HepG2 (cell line): ENCODE measurements around the gene DIO1. TPM values are rescaled to one million over a fixed set of nuclear protein-coding genes. Genes with fewer than 3 reads are reported as not detected.
A peak's percentile ranks its signal among the peaks of the same experiment; 100 is the strongest.

Source experiments
- ATAC-seq: fragments of 200-7000 bp; cut with Tn5 transposase; 3 replicates; pipeline ENCODE4 v1.9.1; 2020; ENCODE audit warnings: mild to moderate bottlenecking, moderate library complexity
- BruUV-seq: library from RNA; stranded (reverse); fragments of 400-500 nt; replicated peaks from 2 replicates; lab custom pipeline; 2021; lab: Mats Ljungman, UMichigan
- CTCF ChIA-PET: fragments of 300-600 bp; formaldehyde crosslinking; extraction: SDS; loops from one replicate; lab custom pipeline; 2021; ENCODE audit warnings: low total read pairs, inconsistent platforms, low intra/inter-chr PET ratio; lab: Yijun Ruan, JAX
- POLR2A ChIA-PET: fragments of 350-600 bp; sonication (Branson Sonifier 250); formaldehyde crosslinking; loops from one replicate; lab custom pipeline; 2020; ENCODE audit warnings: antibody characterized with exemption, inconsistent platforms; lab: Yijun Ruan, JAX
- DNase-seq: peaks from one replicate; pipeline ENCODE4 v3.0.0-alpha.2; 2015; ENCODE audit warnings: low spot score
- FAIRE-seq: peaks from 3 replicates; lab custom pipeline; 2011; peaks lifted over from hg19 to GRCh38; lab: Jason Lieb, UNC
- H2AFZ ChIP-seq: one replicate; pipeline ENCODE4 v1.6.1; 2011; ENCODE audit warnings: low read length, inconsistent platforms
- H3K27ac ChIP-seq: fragments of 300-600 bp; 3 replicates; pipeline ENCODE4 v1.8.0; 2011; ENCODE audit warnings: mixed run types, mild to moderate bottlenecking, mixed read lengths, low read length, inconsistent platforms; ENCODE audit not compliant: insufficient read depth; ENCODE audit errors: extremely low read length
- H3K27me3 ChIP-seq, 2 experiments: fragments of 200-600 bp in 1 of 2; 2 replicates in 1 of 2; 3 replicates in 1 of 2; pipeline versions ENCODE4 v1.6.0 to v1.8.0; 2011; ENCODE audit warnings: low read length in 2 of 2, mild to moderate bottlenecking in 2 of 2, moderate library complexity in 2 of 2, inconsistent platforms in 1 of 2; ENCODE audit not compliant: insufficient read depth in 2 of 2, control insufficient read depth in 1 of 2
- H3K36me3 ChIP-seq, 2 experiments: fragments of 200-600 bp in 1 of 2; replicated peaks in 1 of 2; 2 replicates in 1 of 2; 3 replicates in 1 of 2; pipeline versions ENCODE4 v1.5.1 to v1.8.0; 2011; ENCODE audit warnings: low read length in 2 of 2, inconsistent platforms in 1 of 2; ENCODE audit not compliant: insufficient read depth in 2 of 2, control insufficient read depth in 1 of 2
- H3K4me1 ChIP-seq: 2 replicates; pipeline ENCODE4 v1.5.1; 2012; ENCODE audit warnings: low read length, inconsistent platforms; ENCODE audit not compliant: insufficient read depth
- H3K4me2 ChIP-seq: 2 replicates; pipeline ENCODE4 v1.6.0; 2011; ENCODE audit warnings: low read depth, low read length, inconsistent platforms
- H3K4me3 ChIP-seq, 3 experiments: fragments of 200-600 bp in 1 of 3; sonication (generic), shearing (Covaris generic) in 1 of 3; replicated peaks in 1 of 3; 2 replicates each; pipeline ENCODE4 v1.5.1; 2011 to 2016; ENCODE audit warnings: low read length in 3 of 3, inconsistent platforms in 2 of 3, low read depth in 2 of 3, mild to moderate bottlenecking in 2 of 3, control low read depth in 1 of 3, mixed read lengths in 1 of 3; ENCODE audit not compliant: insufficient read depth in 1 of 3
- H3K79me2 ChIP-seq: one replicate; pipeline ENCODE4 v1.6.1; 2011; ENCODE audit warnings: low read length, inconsistent platforms; ENCODE audit not compliant: insufficient read depth
- H3K9ac ChIP-seq: 2 replicates; pipeline ENCODE4 v1.6.0; 2011; ENCODE audit warnings: mild to moderate bottlenecking, low read depth, low read length, inconsistent platforms; ENCODE audit not compliant: insufficient read depth
- H3K9me3 ChIP-seq: 2 replicates; pipeline ENCODE4 v1.5.1; 2012; ENCODE audit warnings: mild to moderate bottlenecking, low read length
- H4K20me1 ChIP-seq: 2 replicates; pipeline ENCODE4 v1.6.0; 2011; ENCODE audit warnings: inconsistent platforms, mild to moderate bottlenecking, low read length, moderate library complexity; ENCODE audit not compliant: insufficient read depth
- ZBTB33 ChIP-seq: sonication (generic); formaldehyde crosslinking; IDR thresholded peaks from 2 replicates; pipeline ENCODE4 v1.4.0; 2020; ENCODE audit warnings: missing genetic modification reagents
- ZBTB4 ChIP-seq: sonication (generic); formaldehyde crosslinking; IDR thresholded peaks from 2 replicates; pipeline ENCODE4 v1.4.0; 2020; ENCODE audit warnings: missing genetic modification reagents, mild to moderate bottlenecking, borderline replicate concordance
- ZNF205 ChIP-seq: IDR thresholded peaks from 2 replicates; pipeline ENCODE4 v1.6.1; 2018; ENCODE audit warnings: missing biosample characterization, missing genetic modification reagents
- WGBS: methylation state at CpG from one replicate; pipeline ENCODE4 v1.1.6; 2017; ENCODE audit warnings: low lambda C conversion rate; 5-methylcytosine and 5-hydroxymethylcytosine counted together
- in situ Hi-C: cut with HindIII; loops from 2 replicates; pipeline ENCODE4 v1.10.0; 2017; ENCODE audit warnings: low pct_unique_long_range_greater_than_20kb; ENCODE audit not compliant: extremely low pct_ligation_motif_present
- intact Hi-C: fragments of 100-400 bp; cut with micrococcal nuclease; formaldehyde crosslinking; loops from one replicate; pipeline ENCODE4 v1.10.0; 2022; ENCODE audit not compliant: unreplicated experiment
- polyA plus RNA-seq, 8 experiments: library from polyadenylated mRNA; depleted of rRNA in 3 of 8; stranded (reverse) in 7 of 8; unstranded in 1 of 8; fragments of >200 nt; fragmentation: Illumina TruSeq in 4 of 8; extraction: Trizol in 4 of 8; gene quantifications; 2 replicates each; pipeline versions ENCODE4 v1.2.1 to v1.2.3, GENCODE V29; 2011 to 2016; ENCODE audit warnings: low read depth in 4 of 8, missing spikeins in 1 of 8, mixed read lengths in 1 of 8; ENCODE audit not compliant: insufficient read depth in 1 of 8
- total RNA-seq, 5 experiments: library from RNA; depleted of rRNA; stranded (reverse); fragments of >200 nt; fragmentation: Illumina TruSeq; extraction: Trizol; gene quantifications; 2 replicates each; pipeline ENCODE4 v1.2.3, GENCODE V29; 2016; ENCODE audit warnings: low read depth in 1 of 5

DIO1 gene
- total and polyA plus RNA-seq, 2 of the 13 experiments (the other 11 are each of a cell fraction or from before 2014, with no cell fraction given), result 13.5 to 45.6 TPM

- no peak for TF ChIP-seq ZBTB4 (CRISPR knock-in tag)
- TF ChIP-seq, all 625 proteins: peak for 8
Observed at GRCh38 chr1:53949023-53949990, 55.3 kb downstream of the DIO1 start (continued).

GRCh38 chr1:53951697-53952096, 57.7 kb downstream of the DIO1 start:
- WGBS, result 84% methylated on average over 5 of the region's 5 CpGs
- Histone ChIP-seq H3K27me3 (no peaks in the 10 kb centered on the region; a peak in 1 of 5 replicates), H3K27ac (no peak overlapping the region), H3K9ac (no peak overlapping the region), H3K4me2 (no peak overlapping the region), H3K4me1 (peaks cover 57% of the 10 kb centered on the region), H4K20me1 (0 out of 2 replicates have a peak, but pooled peaks cover 4% of the 10 kb centered on the region), H2AFZ (no peak overlapping the region), H3K79me2 (peaks cover 37% of the 10 kb centered on the region), H3K9me3 (no peaks in the 10 kb centered on the region), H3K4me3 (no peak overlapping the region), H3K36me3 (peaks cover 11 to 48% of the 10 kb centered on the region in 2 experiments)
- CTCF ChIA-PET, result interaction anchor here (1.9 kb wide), 1 partner anchor 73 kb away, joined by 7 read pairs; no protein-coding TSS in a partner anchor
- TF ChIP-seq ZNF205 (CRISPR knock-in tag), result no peak
- 0 out of 2 replicates have a peak, but pooled peaks have one; percentile 41 for TF ChIP-seq ZBTB33 (CRISPR knock-in tag)
- no TSS peak for BruUV-seq
- DNase-seq (no peak), ATAC-seq (no peak), FAIRE-seq (no peak)
- intact Hi-C loops (no loop called here), in situ Hi-C loops (no loop called here)
- POLR2A ChIA-PET, result no interaction called here
